Fibroblast of pulmonary artery (primary cell): ENCODE measurements around the gene FDXR.

Experiments used
- DNase-seq: peaks from one replicate; pipeline ENCODE4 v3.0.0-alpha.2; 2010; ENCODE audit warnings: low read depth
- H3K4me3 ChIP-seq: replicated peaks from 2 replicates; pipeline ENCODE4 v1.5.1; 2011; ENCODE audit warnings: low read depth, mild to moderate bottlenecking, control low read depth, low read length, moderate library complexity
- CTCF ChIP-seq: IDR thresholded peaks from 2 replicates; pipeline ENCODE4 v1.5.1; 2011; ENCODE audit warnings: mild to moderate bottlenecking, control low read depth, low read length, inconsistent platforms; ENCODE audit errors: missing control alignments

FDXR gene

GRCh38 chr17:74872313-74873036 is at the start of gene FDXR:
TSS of gene FDXR (minus strand) at chr17:74872994. CDS start at chr17:74872944, 50 bp downstream.
- TF ChIP-seq CTCF = no peak
- DNase-seq = no peak
- H3K4me3 ChIP-seq = peak within 1 kb of the TSS; percentile 82

- TF ChIP-seq CTCF = no peak
- no peak for DNase-seq
- no peak overlapping the region for H3K4me3 ChIP-seq
Observed at GRCh38 chr17:74922172-74922571, 49.4 kb upstream of the FDXR start.

- H3K4me3 ChIP-seq = no peak overlapping the region
- TF ChIP-seq CTCF = no peak
Observed at GRCh38 chr17:74921769-74922168, 49.0 kb upstream of the FDXR start.

GRCh38 chr17:74921026-74921681 is 48.4 kb upstream of the FDXR start:
- H3K4me3 ChIP-seq = no peak overlapping the region
- no peak for TF ChIP-seq CTCF
- DNase-seq = no peak

More at GRCh38 chr17:74921769-74922168, 49.0 kb upstream of the FDXR start:
- no peak for DNase-seq

- no peak overlapping the region for H3K4me3 ChIP-seq
- no peak for DNase-seq
- TF ChIP-seq CTCF = no peak
Observed at GRCh38 chr17:74920642-74921025, 47.8 kb upstream of the FDXR start.

GRCh38 chr17:74920306-74920620 is 47.5 kb upstream of the FDXR start:
- TF ChIP-seq CTCF = no peak
- DNase-seq = no peak
- no peak overlapping the region for H3K4me3 ChIP-seq
